ENCODE data around the gene CBFB.

GRCh38 chr16:67050796-67051195 lies 21.8 kb downstream of the CBFB start:
- no peak for TF ChIP-seq CTCF (IDR thresholded peaks at IDR 0.05)
- no peak for TF ChIP-seq POLR2A (IDR thresholded peaks at IDR 0.05)

Data from adrenal gland (tissue), 5 donors.